Amniotic epithelial cell (primary cell): Measurements from ENCODE around the gene PHLDA1.

Experiments
- DNase-seq: peaks from one replicate; pipeline ENCODE4 v3.0.0-alpha.2; 2010; ENCODE audit warnings: low read depth

PHLDA1 gene

DNA sequence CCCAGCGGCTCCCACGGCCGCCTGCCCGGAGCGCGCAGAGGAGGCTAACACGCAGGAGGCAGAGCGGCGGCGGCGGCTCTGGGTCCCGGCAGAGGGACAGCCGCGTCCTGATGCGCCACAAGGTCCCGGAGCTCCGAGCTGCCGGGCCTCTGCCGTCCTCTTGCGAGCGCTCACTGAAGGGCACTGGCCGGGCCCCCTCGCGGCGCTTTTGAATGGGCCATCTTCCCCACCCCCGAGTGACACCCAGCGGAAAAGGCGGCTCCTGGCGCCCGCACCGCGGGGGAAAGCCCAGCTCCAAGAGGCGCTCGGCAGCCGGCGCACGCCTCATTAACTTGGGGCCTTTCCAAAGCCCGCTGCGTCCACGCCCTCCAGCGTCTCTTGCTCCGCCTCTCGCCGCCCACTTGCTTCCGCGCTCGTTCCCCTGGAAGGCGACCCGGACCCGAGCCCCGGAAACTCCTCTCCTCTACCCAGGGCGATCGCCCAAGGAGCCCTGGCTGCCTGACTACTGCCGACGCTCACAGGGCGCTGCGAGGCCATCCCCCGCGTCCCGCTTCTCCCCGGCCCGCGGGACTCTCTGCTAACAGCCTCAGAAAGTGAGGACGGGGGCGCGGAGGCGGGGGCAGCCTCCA is at the start of gene PHLDA1:
PHLDA1 (minus strand) TSS at position 363 of the 629 bp plus-strand sequence.
- peak; percentile 95 for DNase-seq

DNA sequence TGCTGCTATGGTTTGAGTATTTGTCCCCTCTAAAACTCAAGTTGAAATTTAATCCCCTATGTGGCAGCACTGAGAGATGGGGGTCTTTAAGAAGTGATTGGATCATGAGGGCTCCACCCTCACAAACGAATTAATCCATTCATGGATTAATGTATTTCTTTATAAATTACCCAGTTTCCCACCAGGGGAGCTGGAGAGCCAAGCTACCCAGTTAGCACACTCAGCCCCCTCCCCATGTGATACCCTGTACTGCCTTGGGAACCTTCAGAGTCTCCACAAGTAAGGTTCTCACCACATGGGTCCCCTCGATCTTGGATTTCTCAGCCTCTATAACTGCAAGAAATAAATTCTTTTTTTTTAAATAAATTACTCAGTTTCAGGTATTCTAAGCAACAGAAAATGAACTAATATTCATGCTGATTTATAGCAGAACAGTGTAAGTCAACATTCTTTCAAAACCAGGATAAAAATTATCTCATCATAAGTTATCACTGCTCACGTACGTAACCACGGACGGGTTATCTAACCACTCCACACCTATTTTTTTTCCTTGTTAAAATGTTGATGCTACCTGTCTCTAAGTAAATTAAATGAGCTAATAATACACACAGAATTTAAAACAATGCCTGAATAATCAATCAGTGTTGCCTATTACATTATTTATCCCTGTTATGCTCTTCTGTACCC is 49.3 kb upstream of the PHLDA1 start:
- peak; percentile 64 for DNase-seq

DNA sequence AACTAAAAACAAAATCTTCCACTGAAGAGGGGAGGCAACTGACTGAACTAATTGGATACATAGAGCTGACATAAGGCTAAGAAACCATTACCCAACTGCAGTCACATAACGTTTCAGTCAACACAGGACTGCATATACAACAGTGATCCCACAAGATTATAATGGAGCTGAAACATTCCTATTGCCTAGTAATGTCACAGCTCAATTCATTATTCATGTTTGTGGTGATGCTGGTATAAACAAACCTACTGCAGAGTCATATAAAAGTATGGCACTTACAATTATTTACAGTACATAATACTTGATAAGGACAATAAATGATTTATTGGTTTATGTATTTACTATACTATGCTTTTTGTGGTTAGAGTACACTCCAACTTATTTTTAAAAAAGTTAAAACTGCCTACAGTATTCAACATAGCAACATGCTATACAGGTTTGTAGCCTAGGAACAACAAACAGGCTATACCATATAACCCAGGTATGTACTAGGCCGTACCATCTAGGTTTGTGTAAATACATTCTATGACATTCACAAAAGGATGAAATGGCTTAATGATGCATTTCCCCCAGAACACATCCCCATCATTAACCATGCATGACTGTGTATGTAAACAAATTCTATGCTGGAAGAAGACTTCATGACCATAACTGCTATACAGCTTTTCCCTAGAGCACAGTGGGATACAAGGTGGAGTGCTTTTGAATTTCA is 48.6 kb upstream of the PHLDA1 start:
- peak; percentile 71 for DNase-seq

DNA sequence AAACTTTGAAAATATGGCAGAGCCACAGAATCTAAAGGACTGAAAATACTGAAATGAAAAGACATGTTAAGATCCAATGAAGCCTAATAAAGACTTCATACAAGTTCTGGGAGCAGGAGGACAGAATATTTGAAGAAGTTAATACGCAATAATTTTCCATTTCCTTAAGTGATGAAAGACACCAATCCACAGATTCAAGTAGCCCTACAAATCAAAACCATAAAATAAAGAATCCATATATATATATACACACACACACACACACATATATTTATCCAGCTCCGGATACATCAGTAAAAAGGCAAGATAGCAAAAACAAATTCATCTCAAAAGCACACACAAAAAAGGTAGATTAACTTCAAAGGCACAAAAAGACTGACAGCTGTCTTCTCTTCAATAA is 47.2 kb upstream of the PHLDA1 start:
- no peak for DNase-seq

DNA sequence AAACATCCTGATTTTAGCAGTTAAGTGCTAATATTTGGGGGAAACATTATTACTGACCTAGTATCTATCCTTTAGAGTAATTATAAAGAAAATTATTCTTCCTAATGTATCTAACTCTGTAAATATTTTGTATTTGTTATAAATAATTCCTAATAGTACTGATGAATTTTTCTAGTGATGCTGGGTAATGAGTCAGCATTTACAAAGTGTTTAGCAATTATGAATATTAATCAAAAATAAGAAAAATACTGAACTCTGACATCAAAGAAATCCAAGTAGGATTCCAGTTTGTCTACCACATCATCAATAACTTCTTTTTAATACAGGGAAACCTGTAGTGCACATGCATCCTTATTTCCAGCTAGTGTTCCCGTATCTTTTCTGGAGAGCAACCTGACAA is 43.9 kb upstream of the PHLDA1 start:
- DNase-seq: no peak

DNA sequence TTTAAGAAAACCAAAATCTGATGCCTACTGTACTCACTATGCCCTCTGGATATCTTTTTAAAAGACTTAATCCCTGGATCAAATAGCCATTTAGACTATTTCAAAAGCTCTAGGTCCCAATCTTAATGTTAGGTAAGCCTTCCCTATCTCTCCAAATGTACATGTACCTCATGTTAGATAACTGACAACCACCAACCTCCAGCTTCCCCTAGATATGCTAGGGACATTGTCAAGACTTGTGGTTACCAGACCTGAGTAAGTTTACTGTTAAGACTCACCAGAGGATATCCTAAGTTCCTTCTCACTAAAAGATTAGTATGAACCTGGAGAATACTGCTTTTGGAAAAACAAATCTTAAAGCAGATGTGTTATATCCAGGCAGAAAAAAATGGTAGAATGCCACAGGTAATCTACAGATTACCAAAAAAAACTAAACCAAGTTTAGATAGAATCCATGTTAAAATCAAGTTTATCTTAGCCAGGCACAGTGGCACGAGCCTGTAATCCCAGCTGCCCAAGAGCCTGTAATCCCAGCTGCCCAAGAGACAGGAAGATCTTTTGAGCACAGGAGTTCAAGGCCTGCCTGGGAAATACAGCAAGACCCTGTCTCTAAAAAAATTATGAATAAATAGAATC is 43.2 kb upstream of the PHLDA1 start:
- DNase-seq: peak; percentile 24

DNA sequence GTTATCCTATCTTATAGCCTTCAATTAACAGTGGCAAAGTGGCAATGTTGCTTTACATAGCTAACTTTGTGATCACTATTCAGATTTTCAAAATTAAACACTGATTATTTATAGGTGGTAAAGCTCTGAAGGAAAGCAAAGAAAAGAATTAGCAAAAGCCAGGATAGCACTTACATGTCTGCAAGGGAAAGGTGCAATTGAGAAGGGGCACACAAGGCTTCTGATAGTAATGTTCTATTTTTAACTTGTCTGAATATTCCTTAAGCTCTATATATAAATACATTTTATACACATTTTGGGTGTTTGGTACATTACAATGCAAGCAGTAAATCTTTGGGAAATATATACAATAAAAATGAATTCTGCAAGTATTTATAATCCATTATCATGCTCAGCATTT is 42.0 kb upstream of the PHLDA1 start:
- DNase-seq: no peak

DNA sequence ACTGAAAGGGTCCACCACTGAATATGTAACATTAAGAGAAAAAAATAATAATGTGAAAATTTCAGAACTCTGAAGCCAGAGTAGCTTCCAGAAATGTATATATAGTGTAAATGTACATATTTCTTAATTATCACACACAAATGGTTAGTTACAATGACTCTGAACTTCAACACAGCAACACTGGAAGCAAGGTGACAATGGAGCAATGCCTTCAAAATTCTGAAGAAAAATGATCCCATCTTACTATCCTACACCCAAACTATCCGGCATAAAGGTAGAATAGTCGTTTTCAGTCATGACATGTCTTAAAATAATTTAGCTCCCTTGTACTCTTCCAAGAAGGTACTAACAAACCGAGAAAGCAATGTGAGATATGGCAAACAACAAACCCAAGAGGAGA is 41.0 kb upstream of the PHLDA1 start:
- no peak for DNase-seq

DNA sequence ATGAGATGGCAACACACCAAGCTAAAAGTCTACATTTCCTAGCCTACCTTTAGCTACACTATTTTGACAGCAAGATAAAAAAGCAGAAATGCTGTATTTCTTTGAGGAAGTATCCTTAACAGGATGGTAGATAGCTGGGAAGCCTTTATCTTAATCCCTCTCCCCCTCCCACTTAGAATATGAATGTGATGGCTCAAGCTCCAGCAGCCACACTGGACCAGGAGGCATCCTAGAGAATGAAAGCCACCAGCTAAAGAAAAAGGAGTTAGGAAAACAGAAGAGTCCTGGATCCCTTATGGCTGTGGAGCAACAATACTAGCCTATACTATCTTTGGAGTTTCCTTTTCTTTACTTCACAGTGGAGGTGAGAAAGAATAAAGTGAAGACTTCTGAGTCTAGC is 37.8 kb upstream of the PHLDA1 start:
- no peak for DNase-seq

DNA sequence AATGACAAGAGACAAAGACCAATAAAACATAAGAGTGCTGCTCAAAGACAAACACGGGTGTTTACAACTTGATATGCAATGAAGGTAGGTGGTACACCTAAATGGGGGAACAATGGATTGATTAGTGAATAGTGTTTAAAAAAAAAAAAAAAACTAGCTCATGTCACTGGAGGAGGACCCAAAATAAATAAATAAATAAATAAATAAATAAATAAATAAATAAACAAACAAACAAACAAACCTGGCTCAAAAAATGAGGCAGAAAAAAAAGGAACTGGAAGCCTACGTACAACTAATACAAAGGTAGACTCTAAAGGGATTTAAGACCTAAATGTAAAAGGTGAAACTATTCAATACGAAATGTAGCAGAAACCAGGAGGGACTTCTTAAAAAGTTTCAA is 34.3 kb upstream of the PHLDA1 start:
- no peak for DNase-seq

DNA sequence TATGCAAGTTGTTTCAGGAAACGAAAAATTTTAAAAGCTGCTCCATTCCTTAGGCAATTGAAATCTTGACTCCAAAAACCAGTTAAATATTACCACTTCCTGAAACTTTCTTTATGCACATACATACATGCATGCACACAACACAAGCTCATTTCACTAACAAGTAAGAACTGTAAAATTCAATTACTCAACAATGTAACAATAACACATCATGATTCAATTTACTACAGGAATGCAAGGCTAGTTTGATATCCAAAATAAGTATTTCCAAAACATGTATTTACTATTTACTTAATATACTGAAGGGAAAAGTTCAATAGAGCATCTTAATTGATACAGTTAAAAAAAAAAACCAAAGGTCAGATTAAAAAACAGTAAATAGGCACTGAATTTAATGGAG is 33.3 kb upstream of the PHLDA1 start:
- DNase-seq: no peak

DNA sequence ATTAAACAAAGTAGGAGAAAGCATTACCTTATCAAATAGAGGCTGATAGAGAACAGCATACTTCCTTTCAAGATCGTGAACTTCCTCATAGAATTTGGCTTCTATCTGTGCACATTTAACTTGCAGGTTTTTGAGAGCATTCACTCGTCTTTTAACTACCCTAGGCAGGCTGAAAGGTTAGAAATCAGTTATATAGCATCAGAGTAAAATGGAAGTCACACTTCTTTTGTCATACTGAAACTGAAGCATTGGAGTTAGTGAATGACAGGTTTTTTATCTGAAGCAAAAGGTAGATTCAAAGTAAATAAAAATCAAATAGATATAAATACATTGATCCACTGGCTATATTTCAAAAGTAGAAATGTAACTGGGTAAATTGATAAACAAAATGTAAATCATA is 28.5 kb upstream of the PHLDA1 start:
- DNase-seq: no peak

DNA sequence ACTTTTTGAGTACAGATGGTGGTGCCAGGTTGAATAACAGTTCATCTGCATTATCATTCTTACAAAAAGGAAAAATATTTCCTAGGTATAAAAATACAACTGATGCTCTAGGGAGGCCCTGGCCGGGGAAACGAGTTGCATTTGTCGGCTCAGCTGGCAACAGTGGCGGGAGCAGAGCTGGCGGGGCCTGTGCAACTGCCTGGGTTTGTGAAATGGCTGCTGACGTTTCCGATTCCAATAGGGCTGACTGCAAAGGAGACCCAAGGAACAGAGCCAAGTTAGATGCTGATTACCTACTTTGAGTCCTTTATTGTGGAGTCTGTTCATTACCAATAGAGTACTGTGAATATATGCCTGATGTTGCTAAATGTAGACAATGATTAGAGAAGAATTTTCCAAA is 25.8 kb upstream of the PHLDA1 start:
- no peak for DNase-seq

DNA sequence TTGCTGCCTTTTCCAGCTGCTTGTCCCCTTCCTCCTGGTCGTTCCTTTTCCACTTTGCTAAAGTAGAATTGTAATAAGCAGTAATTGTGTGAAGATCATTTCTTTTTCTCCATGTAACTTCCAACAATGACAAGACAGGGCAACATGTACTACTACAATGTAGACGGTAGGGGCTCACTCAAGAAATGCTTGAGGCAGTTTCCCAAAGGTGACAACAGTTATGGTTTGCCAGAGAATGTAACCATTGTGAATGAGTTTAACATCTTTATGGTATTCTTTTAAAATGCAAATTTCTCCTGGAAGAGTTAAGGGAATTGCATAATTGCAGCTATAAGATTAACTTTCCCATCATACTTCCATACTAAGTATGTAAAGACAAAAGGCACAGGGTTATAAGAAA is 23.8 kb upstream of the PHLDA1 start:
- no peak for DNase-seq

DNA sequence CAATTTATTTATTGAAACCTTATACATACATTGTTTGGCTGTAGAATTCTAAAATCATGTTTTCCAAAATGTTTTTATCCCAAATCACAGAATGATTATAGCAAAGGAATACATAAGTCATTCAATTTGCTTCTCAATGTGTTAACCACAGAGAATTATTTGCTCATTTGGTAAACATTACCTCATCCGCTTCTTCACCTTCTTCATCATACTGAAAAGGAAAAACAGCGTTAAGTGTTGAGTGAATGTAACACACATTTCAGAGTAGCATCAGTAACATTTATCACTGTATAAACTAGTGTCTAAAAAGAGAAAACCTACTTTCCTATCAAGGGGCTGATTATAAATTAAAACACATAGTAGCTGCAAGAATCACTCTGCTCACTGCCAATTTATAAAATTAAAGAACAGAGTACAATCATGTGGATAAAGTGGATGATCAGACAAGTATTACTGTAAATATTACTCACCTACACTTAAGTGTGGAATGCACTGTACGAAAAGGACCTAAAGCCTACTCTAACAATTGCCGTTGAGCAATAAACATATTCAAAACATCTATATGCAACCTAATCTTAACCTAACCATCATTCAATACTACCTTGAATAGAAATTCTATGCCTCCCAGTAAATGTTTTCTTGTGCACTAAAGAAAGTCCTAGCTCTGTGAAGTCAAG is 18.1 kb upstream of the PHLDA1 start:
- no peak for DNase-seq

DNA sequence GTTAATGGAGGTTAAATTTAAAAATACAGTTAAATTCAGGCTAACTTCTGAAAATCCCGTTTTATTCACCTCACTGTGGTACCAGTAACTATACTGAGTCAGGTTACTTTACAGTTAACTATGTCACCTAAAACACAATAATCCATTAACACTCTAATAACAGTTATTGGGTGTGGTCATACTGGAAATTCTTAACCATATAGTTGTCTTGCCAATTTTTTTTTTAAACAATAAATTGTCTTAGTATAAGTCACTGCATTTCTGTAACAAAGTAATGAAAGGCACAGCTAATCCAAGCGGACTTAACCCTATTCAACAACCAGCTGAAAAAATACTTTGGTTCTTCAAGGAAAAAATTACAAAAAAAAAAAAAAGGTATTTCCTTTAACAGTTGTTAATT is 16.2 kb upstream of the PHLDA1 start:
- no peak for DNase-seq

DNA sequence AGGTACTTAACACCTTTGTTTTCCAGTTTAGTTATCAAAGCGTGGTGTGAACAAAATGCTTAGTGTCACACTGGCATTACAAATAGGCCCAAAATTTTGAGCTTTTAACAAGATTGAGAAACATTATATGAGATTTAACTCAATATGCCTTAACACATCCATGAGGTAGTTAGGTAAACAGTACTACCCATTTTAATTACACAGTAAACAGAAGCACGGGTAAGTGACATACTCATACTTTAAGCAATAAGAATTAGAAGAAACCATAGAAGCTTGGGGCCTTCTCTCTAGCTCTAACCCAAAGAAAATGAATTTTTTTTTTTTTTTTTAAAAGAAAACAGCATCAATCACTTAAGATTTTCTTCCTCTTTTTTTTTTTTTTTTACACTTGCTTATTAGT is 15.5 kb upstream of the PHLDA1 start:
- no peak for DNase-seq

DNA sequence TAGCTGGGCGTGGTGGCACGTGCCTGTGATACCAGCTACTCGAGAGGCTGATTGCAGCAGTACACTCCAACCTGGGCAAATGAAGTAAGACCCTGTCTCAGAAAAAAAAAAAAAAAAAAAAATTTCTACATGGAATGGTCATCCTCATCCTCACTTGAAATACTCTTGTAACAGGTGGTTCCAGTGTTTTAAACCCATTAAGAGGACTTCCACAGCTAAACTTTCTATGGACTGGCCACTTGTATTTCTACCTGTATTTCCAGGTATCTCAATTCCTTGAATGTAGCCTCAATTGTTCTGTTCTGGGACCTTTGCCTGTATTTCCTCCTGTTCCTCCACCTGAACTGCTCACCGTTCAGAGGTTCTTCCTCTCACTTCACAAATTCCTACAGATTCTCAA is 11.8 kb upstream of the PHLDA1 start:
- DNase-seq: no peak

DNA sequence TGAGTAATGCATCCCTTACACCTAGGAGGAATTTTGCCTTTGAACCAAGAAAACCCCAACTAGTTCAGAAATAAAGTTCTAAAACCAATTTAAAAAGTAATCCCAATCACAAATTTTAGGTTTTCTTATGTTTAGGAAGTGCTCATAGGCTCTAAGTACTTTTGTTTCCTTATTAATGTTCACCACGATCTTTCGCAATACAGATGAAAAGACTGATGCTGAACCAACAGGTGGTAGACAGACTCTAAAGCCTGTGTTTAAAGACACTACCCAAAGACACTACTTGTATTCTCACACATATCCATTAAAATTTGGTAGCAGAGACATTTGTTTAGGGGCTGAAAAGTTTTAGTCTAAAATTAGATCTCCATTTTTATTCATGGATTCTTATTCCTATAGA is 10.6 kb upstream of the PHLDA1 start:
- DNase-seq: peak; percentile 31

DNA sequence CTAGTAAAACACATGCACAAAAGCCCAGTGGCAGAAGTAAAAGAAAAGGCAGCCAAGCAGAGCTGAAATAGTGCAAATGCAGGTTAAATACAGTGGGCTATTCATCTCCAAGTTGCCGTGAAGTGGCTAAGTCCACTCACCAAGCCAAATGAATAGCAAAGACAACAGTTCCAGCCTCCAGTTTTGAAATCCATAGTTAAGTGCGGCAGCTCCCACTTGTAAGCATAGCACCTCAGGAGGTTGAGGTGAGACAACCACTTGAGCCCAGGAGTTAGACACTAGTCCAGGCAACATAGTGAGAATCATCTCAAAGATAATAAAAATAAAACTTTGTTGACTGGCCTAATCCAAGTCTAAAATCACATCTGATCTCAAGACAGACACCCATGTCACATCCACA is 9.8 kb upstream of the PHLDA1 start:
- DNase-seq: no peak

DNA sequence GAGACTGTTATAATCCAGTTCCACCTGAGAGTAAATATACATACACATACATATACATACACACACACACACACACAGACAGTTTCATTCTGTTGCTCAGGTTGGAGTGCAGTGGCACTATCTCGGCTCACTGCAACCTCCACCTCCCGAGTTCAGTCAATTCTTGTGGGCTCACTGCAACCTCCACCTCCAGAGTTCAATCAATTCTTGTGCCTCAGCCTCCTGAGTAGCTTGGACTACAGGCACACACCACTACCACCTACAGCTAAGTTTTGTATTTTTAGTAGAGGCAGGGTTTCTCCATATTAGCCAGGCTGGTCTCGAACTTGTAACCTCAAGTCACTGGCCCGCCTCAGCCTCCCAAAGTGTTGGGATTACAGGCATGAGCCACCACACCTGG is 8.9 kb upstream of the PHLDA1 start:
- no peak for DNase-seq

DNA sequence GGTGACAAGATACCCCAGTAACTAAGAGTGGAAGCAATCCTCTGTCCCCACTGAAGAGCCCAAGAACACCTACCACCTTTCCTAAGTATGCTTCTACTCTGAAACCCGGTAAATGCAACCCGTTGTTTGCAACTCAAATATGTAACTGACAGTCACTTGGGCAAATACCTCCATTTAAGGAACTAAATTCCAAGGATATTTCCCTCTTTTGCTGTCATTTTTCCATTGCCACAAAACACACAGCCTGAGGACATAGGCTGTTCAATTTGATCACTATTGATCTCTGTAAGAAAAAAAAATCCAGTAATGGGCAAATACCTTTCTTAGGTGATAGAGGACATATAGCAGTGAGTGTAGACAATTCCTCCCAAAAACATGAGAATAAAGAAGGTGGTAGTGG is 6.6 kb upstream of the PHLDA1 start:
- no peak for DNase-seq
